Mesenchymal stem cell (in vitro differentiated cells and primary cell): ENCODE data around the gene MAN1A1.
A peak's percentile ranks its signal among the peaks of the same experiment; 100 is the strongest.

ENCODE experiments used
- DNase-seq: peaks from one replicate; pipeline ENCODE4 v3.0.0-alpha.2; 2013
- H2AFZ ChIP-seq: one replicate; pipeline ENCODE4 v1.6.1; 2013; ENCODE audit warnings: low read depth, mild to moderate bottlenecking, control low read depth, inconsistent platforms, low read length, moderate library complexity
- H2AK5ac ChIP-seq: 2 replicates; pipeline ENCODE4 v1.6.1; 2013; ENCODE audit warnings: low read length, moderate library complexity, mild to moderate bottlenecking, inconsistent platforms; ENCODE audit not compliant: severe bottlenecking
- H2BK120ac ChIP-seq: one replicate; pipeline ENCODE4 v1.6.1; 2013; ENCODE audit warnings: low read depth, mild to moderate bottlenecking, inconsistent platforms, low read length, moderate library complexity
- H2BK12ac ChIP-seq, 2 experiments: one replicate each; pipeline ENCODE4 v1.6.1; 2013; ENCODE audit warnings: inconsistent platforms in 2 of 2, low read length in 2 of 2, mild to moderate bottlenecking in 2 of 2, moderate library complexity in 2 of 2, control low read depth in 1 of 2
- H2BK15ac ChIP-seq: one replicate; pipeline ENCODE4 v1.6.1; 2013; ENCODE audit warnings: mild to moderate bottlenecking, low read depth, inconsistent platforms; ENCODE audit not compliant: poor library complexity, severe bottlenecking
- H2BK5ac ChIP-seq: 2 replicates; pipeline ENCODE4 v1.6.1; 2013; ENCODE audit warnings: low read depth, mild to moderate bottlenecking, low read length, control low read depth, inconsistent platforms; ENCODE audit not compliant: poor library complexity, severe bottlenecking
- H3K14ac ChIP-seq, 2 experiments: one replicate each; pipeline ENCODE4 v1.6.1; 2013; ENCODE audit warnings: inconsistent platforms in 2 of 2, low read length in 2 of 2, control low read depth in 1 of 2, mild to moderate bottlenecking in 1 of 2, moderate library complexity in 1 of 2
- H3K18ac ChIP-seq, 2 experiments: one replicate each; pipeline ENCODE4 v1.6.1; 2013; ENCODE audit warnings: inconsistent platforms in 2 of 2, low read length in 2 of 2, control low read depth in 1 of 2, low read depth in 1 of 2, mild to moderate bottlenecking in 1 of 2
- H3K23ac ChIP-seq, 2 experiments: one replicate each; pipeline ENCODE4 v1.6.1; 2013; ENCODE audit warnings: inconsistent platforms in 2 of 2, low read length in 2 of 2, mild to moderate bottlenecking in 2 of 2, moderate library complexity in 2 of 2, control low read depth in 1 of 2
- H3K27ac ChIP-seq: 2 replicates; pipeline ENCODE4 v1.5.1; 2013; ENCODE audit warnings: mild to moderate bottlenecking, moderate library complexity, low read length, control low read depth, inconsistent platforms; ENCODE audit not compliant: poor library complexity, severe bottlenecking
- H3K27me3 ChIP-seq, 2 experiments: 2 replicates each; pipeline versions ENCODE4 v1.6.1 to v1.7.0; 2013; ENCODE audit warnings: low read length in 2 of 2, mild to moderate bottlenecking in 2 of 2, moderate library complexity in 2 of 2, control low read depth in 1 of 2, inconsistent platforms in 1 of 2; ENCODE audit not compliant: control insufficient read depth in 1 of 2, insufficient read depth in 1 of 2
- H3K36me3 ChIP-seq, 2 experiments: 2 replicates each; pipeline versions ENCODE4 v1.6.1 to v1.7.0; 2013; ENCODE audit warnings: low read length in 2 of 2, control low read depth in 1 of 2, inconsistent platforms in 1 of 2, low read depth in 1 of 2, mild to moderate bottlenecking in 1 of 2; ENCODE audit not compliant: insufficient read depth in 2 of 2, control insufficient read depth in 1 of 2
- H3K4ac ChIP-seq, 2 experiments: one replicate each; pipeline ENCODE4 v1.6.1; 2013; ENCODE audit warnings: inconsistent platforms in 2 of 2, low read length in 2 of 2, mild to moderate bottlenecking in 2 of 2, moderate library complexity in 2 of 2, control low read depth in 1 of 2, low read depth in 1 of 2
- H3K4me1 ChIP-seq: 2 replicates; pipeline ENCODE4 v1.6.1; 2013; ENCODE audit warnings: low read depth, low read length, control low read depth; ENCODE audit not compliant: control insufficient read depth, insufficient read depth
- H3K4me2 ChIP-seq: 2 replicates; pipeline ENCODE4 v1.6.1; 2013; ENCODE audit warnings: low read length, mild to moderate bottlenecking, inconsistent platforms; ENCODE audit not compliant: poor library complexity, severe bottlenecking
- H3K4me3 ChIP-seq, 2 experiments: 2 replicates each; pipeline versions ENCODE4 v1.5.1 to v1.7.0; 2013; ENCODE audit warnings: low read length in 2 of 2, mild to moderate bottlenecking in 2 of 2, control low read depth in 1 of 2, low read depth in 1 of 2; ENCODE audit not compliant: insufficient read depth in 1 of 2
- H3K79me1 ChIP-seq: replicated peaks from 2 replicates; pipeline ENCODE4 v1.6.1; 2013; ENCODE audit warnings: mild to moderate bottlenecking, control low read depth, low read length, inconsistent platforms; ENCODE audit not compliant: poor library complexity, severe bottlenecking
- H3K9ac ChIP-seq: 2 replicates; pipeline ENCODE4 v1.7.0; 2013; ENCODE audit warnings: mild to moderate bottlenecking, low read length, moderate library complexity
- H3K9me3 ChIP-seq: 2 replicates; pipeline ENCODE4 v1.7.0; 2013; ENCODE audit warnings: mild to moderate bottlenecking, low read length; ENCODE audit not compliant: control insufficient read depth
- H4K8ac ChIP-seq: one replicate; pipeline ENCODE4 v1.6.1; 2013; ENCODE audit warnings: inconsistent platforms, mild to moderate bottlenecking, low read length, moderate library complexity
- H4K91ac ChIP-seq: one replicate; pipeline ENCODE4 v1.6.1; 2013; ENCODE audit warnings: mild to moderate bottlenecking, low read length, inconsistent platforms
- WGBS: methylation state at CpG from one replicate; pipeline ENCODE4 v1.1.7; 2013; ENCODE audit warnings: mixed read lengths; 5-methylcytosine and 5-hydroxymethylcytosine counted together

The MAN1A1 gene

GRCh38 chr6:119350202-119350951, 816 bp upstream of the MAN1A1 start:
- Histone ChIP-seq H3K9ac (peak overlapping the region; percentile 99), H2BK15ac (peak overlapping the region; percentile 100), H4K91ac (peak overlapping the region; percentile 7), H3K9me3 (no peaks in the 10 kb centered on the region), H3K36me3 (peaks cover 0 to 4% of the 10 kb centered on the region in 2 experiments), H3K4me3 (peak overlapping the region; percentile 83 to 92), H2BK5ac (peak overlapping the region; percentile 35), H3K27ac (peak overlapping the region; percentile 45), H2AFZ (peak overlapping the region; percentile 63), H2BK12ac (no peak overlapping the region), H3K4me1 (peaks cover 4% of the 10 kb centered on the region), H3K14ac (no peak overlapping the region), H4K8ac (peak overlapping the region; percentile 1), H3K18ac (peak overlapping the region in 1 of 2 experiments; percentile 84), H3K23ac (peak overlapping the region in 1 of 2 experiments; percentile 72), H3K4me2 (peak overlapping the region; percentile 96), H3K27me3 (no peaks in the 10 kb centered on the region), H2BK120ac (peak overlapping the region; percentile 86), H2AK5ac (no peak overlapping the region), H3K4ac (peak overlapping the region in 1 of 2 experiments; percentile 82), H3K79me1 (peaks cover 7% of the 10 kb centered on the region)
- WGBS, result under 1% methylated on average over 21 of the region's 24 CpGs
- DNase-seq, result peak; percentile 88

GRCh38 chr6:119348748-119349360, 707 bp downstream of the MAN1A1 start:
- H3K27me3 ChIP-seq, result no peaks in the 10 kb centered on the region

GRCh38 chr6:119348096-119348747, 1.3 kb downstream of the MAN1A1 start:
- Histone ChIP-seq H3K36me3 (peaks cover 0 to 25% of the 10 kb centered on the region in 2 experiments), H3K9me3 (no peaks in the 10 kb centered on the region), H3K4me3 (peak overlapping the region; percentile 83 to 93), H3K27me3 (no peaks in the 10 kb centered on the region), H3K4ac (peak overlapping the region in 1 of 2 experiments; percentile 34), H2BK15ac (peak overlapping the region; percentile 93), H3K23ac (peak overlapping the region in 1 of 2 experiments; percentile 93), H2AK5ac (no peak overlapping the region), H4K91ac (no peak overlapping the region), H3K14ac (peak overlapping the region in 1 of 2 experiments; percentile 96), H2AFZ (no peak overlapping the region), H3K27ac (no peak overlapping the region), H2BK12ac (peak overlapping the region in 1 of 2 experiments; percentile 89), H3K9ac (peak overlapping the region; percentile 99), H3K79me1 (peaks cover 12% of the 10 kb centered on the region), H3K4me2 (peak overlapping the region; percentile 70), H2BK5ac (no peak overlapping the region), H2BK120ac (no peak overlapping the region), H3K18ac (peak overlapping the region; percentile 81 to 96), H4K8ac (peak overlapping the region; percentile 31), H3K4me1 (peaks cover 4% of the 10 kb centered on the region)
- 7% methylated on average over 35 of the region's 35 CpGs for WGBS
- peak; percentile 37 for DNase-seq

More at GRCh38 chr6:119348748-119349360, 707 bp downstream of the MAN1A1 start:
- Histone ChIP-seq H3K79me1 (peaks cover 9% of the 10 kb centered on the region), H3K9ac (peak overlapping the region; percentile 99), H3K9me3 (no peaks in the 10 kb centered on the region), H2BK5ac (no peak overlapping the region), H2BK12ac (peak overlapping the region in 1 of 2 experiments; percentile 94), H3K23ac (peak overlapping the region in 1 of 2 experiments; percentile 70), H3K4me3 (peak overlapping the region; percentile 83 to 93), H2BK15ac (peak overlapping the region; percentile 93), H2BK120ac (peak overlapping the region; percentile 76), H2AK5ac (no peak overlapping the region), H4K91ac (peak overlapping the region; percentile 45), H2AFZ (peak overlapping the region; percentile 33), H3K4me1 (peaks cover 4% of the 10 kb centered on the region), H3K4me2 (peak overlapping the region; percentile 70), H3K18ac (peak overlapping the region; percentile 81 to 96), H3K4ac (peak overlapping the region; percentile 34 to 60), H3K14ac (peak overlapping the region in 1 of 2 experiments; percentile 87), H4K8ac (no peak overlapping the region), H3K36me3 (peaks cover 0 to 18% of the 10 kb centered on the region in 2 experiments), H3K27ac (no peak overlapping the region)
- under 1% methylated on average over 61 of the region's 75 CpGs for WGBS
- DNase-seq, result peak; percentile 28
